ENCODE measurements around the gene RUNX1.

RUNX1 gene

DNA sequence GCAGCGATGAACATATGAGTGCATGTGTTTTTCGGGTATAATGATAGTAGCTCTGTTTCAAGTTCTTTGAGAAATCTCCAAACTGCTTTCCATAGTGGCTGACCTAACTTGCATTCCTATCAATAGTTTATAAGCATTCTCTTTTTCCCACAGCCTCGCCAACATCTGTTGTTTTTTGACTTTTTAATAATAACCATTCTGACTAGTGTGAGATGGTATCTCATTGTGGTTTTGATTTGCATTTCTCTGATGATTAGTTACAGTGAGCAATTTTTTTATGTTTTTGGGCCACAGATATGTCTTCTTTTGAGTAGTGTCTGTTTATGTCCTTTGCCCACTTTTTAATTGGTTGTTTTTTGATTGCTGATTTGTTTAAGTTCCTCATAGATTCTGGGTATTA lies 10.6 kb upstream of the RUNX1 start:
- DNase-seq (ENCODE audit: low read depth) = no peak

GRCh38 chr21:35058058-35058457 lies 9.0 kb upstream of the RUNX1 start:
- no peak for DNase-seq (ENCODE audit: low read depth)

- no peak for DNase-seq (ENCODE audit: low read depth)
These were observed 8.3 kb upstream of the RUNX1 start for GRCh38 chr21:35057428-35057827.

DNA sequence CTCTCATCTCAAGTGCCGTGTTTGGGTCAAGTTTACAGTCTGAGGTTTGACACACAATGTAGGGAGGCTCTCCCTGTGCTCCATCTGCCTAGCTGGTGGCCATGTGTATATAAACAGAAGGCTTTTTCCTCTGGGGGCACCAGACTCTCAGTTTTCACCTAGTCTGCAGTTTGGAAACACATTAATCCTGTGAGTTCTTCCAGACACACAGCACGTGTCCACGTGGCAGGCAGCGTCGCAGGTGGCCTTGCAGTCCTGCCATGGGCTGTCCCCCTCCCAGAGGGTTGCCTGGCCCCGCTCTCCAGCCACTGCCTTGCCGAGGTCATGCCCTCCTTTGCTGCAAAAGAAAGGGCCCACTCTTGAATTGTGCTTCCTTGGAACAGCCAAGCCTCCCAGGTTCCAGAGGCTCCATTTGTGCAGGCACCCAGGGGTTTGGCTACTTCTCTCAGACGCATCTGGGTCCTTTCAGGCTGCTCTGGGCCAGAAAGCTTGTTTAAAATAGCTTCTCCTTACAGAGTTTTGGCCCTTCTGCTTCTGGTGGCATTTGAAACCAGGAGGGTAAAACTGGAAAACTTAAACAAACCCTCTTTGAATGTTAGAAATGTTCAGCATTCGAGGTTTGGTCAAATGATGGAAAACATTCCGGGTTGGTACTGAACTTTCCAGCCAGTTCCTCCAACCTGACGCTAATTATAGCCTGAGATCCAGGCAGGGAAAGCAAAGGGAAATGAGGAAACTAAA lies 4.4 kb upstream of the RUNX1 start:
- DNase-seq (ENCODE audit: low read depth) = no peak

DNA sequence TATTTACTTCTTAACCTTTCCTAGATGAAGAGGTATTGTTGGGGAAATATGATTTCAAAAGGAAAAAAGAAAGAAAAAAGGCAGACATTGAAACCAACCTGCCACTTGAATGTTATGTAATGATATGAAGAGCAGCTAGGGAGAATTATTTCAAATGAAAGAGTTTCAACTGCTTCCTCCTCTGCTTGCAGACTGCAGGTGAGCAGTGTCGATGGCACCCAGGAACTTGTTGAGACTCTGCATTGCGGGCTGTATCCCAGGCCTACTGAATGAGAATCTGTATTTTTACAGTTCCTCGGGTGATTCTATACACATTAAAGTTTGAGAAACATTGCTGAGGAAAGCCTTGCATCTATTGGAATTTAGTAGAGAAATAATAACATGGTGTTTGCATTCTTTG lies 3.7 kb upstream of the RUNX1 start:
- DNase-seq (ENCODE audit: low read depth) = no peak

GRCh38 chr21:35051287-35051818 lies 2.3 kb upstream of the RUNX1 start:
- DNase-seq (ENCODE audit: low read depth) = peak; percentile 76

GRCh38 chr21:35050348-35051286 lies 1.5 kb upstream of the RUNX1 start:
- DNase-seq (ENCODE audit: low read depth) = no peak

DNA sequence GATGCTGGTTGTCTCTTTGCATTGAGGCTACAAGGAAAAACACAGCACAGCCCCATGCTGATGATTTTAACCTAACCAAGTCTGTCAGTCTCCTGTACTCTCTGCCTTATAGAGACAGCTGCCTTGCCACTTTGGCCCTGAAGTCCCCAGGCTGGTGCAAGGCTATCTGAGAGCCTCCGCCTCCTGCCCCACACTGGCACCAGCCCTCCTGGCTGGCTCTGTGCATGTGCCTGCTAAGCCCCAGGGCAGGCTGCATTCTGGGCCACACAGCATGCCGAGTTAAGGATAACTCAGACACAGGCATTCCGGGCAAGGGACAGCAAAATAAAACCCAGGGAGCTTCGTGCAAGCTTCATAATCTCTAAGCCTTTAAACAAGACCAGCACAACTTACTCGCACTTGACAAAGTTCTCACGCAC lies 910 bp downstream of the RUNX1 start:
- DNase-seq (ENCODE audit: low read depth) = no peak

GRCh38 chr21:35046880-35047229 lies 2.2 kb downstream of the RUNX1 start:
- DNase-seq (ENCODE audit: low read depth) = no peak

DNA sequence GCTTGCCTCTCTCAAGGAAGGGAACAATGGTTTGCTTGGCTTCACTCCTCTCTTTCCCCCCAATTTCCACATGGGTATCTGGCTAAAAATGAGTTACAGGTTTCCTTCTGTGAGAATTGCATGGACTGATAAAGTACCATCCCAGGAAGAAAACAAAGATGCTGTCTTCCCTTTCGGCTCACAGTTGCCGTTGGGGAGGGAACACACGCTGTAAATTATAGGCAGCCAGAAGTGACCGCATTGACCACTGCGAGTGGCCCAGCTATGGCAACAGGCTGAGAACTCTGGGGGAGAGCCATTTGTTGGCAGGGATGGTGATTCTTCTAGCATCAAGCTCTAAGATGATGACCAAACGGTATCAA lies 2.9 kb downstream of the RUNX1 start:
- no peak for DNase-seq (ENCODE audit: low read depth)

DNA sequence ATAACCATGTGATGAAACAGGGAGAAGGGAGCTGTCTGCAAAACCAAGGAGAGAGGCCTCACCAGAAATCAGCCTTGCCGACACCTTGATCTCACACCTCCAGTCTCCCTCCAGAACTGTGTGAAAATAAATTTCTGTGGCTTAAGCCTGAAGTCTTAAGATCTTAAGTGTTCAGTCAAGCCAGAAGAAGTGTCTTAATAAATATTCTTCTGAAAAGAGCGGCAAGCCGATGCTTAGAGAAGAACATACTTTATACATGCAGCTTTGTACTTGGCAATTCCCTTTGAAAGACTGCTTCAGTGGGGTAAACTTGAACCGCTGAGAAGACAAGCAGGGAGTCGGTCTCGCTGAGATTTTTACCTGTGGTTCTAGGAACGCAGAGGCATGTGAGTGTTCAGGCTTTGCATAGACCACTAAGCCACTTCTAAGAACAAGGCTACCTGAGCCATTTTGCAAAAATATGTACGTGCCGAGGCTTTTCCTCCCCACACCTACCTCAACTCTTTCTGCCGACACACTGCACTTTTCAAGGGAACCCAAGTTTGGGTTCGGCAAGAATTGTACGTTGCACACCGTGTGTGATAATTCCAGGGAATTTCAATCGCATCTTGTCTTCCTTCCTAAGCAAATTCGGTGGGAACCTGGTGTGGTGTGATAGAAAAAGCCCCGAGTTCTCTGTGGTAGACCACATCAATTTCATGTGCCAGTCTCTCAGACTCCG lies 3.4 kb downstream of the RUNX1 start:
- DNase-seq (ENCODE audit: low read depth) = no peak

DNA sequence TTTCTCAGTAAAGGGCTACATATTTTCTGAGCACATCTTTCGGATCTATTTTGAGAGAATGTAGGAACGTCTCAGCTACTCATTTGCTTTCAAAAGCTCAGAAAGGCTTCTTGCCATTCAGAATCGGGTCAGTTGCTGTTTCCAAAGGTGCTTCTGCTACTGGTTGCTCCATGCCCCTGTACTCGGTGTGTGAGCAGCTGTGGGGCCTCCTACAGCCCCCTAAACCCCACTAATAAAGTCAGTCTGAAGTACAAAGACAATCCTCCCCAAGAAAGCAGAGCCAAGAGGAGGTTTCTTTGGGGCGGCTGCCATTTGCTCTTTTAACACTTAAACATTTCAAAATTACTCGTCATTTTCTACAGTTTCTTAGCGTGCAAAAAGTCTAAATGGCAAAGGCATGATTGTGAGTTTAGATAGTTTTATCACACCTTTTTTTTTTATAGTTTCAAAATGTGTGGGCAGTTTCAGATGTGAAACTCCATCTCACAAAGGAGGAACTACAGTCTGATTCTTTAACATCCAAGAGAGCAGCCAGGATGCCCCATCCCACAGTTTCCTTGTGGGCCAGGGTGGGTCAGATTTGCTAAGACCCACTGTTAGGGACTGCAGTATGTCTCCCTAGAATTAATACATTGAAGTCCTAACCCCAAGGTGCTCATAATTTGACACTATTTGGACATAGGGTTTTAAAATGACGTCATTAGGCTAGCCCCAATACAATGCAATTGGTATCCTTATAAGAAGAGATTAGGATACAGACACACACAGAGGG lies 4.1 kb downstream of the RUNX1 start:
- DNase-seq (ENCODE audit: low read depth) = no peak

- DNase-seq (ENCODE audit: low read depth) = no peak
These were observed 5.0 kb downstream of the RUNX1 start for GRCh38 chr21:35044128-35044527.

- DNase-seq (ENCODE audit: low read depth) = no peak
These were observed 5.6 kb downstream of the RUNX1 start for GRCh38 chr21:35043549-35043948.

DNA sequence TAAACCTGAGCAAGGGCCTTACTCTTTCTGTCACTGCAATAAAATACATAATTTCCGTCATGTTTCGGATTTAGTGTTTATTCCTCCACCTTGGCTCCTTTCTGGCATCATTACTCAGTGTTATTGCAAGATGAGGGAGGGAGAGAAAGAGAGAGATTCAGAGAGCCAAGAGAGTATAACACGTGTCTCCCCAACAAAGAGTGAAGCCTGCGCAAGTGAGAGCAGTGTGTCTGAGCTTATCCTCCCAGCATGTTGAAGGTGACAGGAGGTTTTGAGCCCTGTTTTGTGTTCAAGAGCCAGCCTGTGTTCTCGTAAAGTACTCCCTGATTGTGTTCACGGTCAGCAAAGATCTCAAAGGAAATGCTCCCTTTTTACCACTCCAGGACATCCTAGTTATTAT lies 6.3 kb downstream of the RUNX1 start:
- DNase-seq (ENCODE audit: low read depth) = no peak

GRCh38 chr21:35041881-35042280 lies 7.2 kb downstream of the RUNX1 start:
- DNase-seq (ENCODE audit: low read depth) = no peak

GRCh38 chr21:35041122-35041521 lies 8.0 kb downstream of the RUNX1 start:
- no peak for DNase-seq (ENCODE audit: low read depth)

- DNase-seq (ENCODE audit: low read depth) = no peak
These were observed 9.4 kb downstream of the RUNX1 start for GRCh38 chr21:35039595-35040289.

GRCh38 chr21:35038772-35039319 lies 10.3 kb downstream of the RUNX1 start:
- no peak for DNase-seq (ENCODE audit: low read depth)

DNA sequence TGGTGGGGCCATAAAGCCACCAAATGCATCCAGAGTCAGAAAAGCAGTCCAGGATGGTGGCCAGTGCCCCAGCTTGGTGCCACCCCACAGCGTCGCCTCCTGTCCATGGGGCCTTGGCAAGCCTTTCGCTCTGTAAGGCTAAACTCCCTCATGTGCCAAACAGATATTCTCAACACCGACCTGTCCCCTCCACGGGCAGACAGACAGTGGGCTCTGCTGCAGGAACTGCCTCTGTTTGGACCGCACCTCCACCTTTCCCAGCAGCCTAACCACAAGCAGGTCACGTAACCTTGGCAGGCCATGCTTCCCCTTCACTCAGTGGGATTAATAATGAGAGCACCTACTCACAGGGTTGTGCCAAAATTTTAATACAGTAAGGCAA lies 11.7 kb downstream of the RUNX1 start:
- DNase-seq (ENCODE audit: low read depth) = no peak
